Central memory CD8-positive, alpha-beta T cell (primary cell): ENCODE data around the gene FNIP2.

Source experiments
- ATAC-seq: fragments of 150-1000 bp; cut with Tn5 transposase; replicated peaks from 2 replicates; pipeline ENCODE4 v1.10.0; 2022; ENCODE audit warnings: mild to moderate bottlenecking, moderate FRiP score, moderate number of reproducible peaks; ENCODE audit not compliant: poor library complexity, severe bottlenecking; ENCODE audit errors: extremely low read depth
- DNase-seq, 2 donors: peaks; one replicate each; pipeline ENCODE4 v3.0.0; 2021; ENCODE audit warnings: low spot score in 2 of 2
- H3K27ac Mint-ChIP-seq: one replicate; pipeline ENCODE4 v1.8.0; 2022; ENCODE audit warnings: low read depth, mild to moderate bottlenecking, moderate library complexity, mixed read lengths
- H3K27me3 Mint-ChIP-seq: one replicate; pipeline ENCODE4 v1.8.0; 2022; ENCODE audit warnings: mixed read lengths
- H3K36me3 Mint-ChIP-seq: one replicate; pipeline ENCODE4 v1.8.0; 2022; ENCODE audit warnings: mild to moderate bottlenecking, moderate library complexity, mixed read lengths; ENCODE audit not compliant: insufficient read depth
- H3K4me1 Mint-ChIP-seq: one replicate; pipeline ENCODE4 v1.8.0; 2022; ENCODE audit warnings: mixed read lengths
- H3K4me3 Mint-ChIP-seq: one replicate; pipeline ENCODE4 v1.8.0; 2022; ENCODE audit warnings: mild to moderate bottlenecking, moderate library complexity, mixed read lengths
- H3K9me3 Mint-ChIP-seq: one replicate; pipeline ENCODE4 v1.8.0; 2022; ENCODE audit warnings: mixed read lengths

The FNIP2 gene

GRCh38 chr4:158813113-158813512 lies 44.3 kb downstream of the FNIP2 start:
- H3K36me3 Mint-ChIP-seq = peaks cover 4% of the 10 kb centered on the region
- no peaks in the 10 kb centered on the region for H3K9me3 Mint-ChIP-seq
- ATAC-seq (no peak), DNase-seq (no peak)
- no peaks in the 10 kb centered on the region for H3K27me3 Mint-ChIP-seq
- no peak overlapping the region for H3K4me3 Mint-ChIP-seq
- peaks cover 24% of the 10 kb centered on the region for H3K4me1 Mint-ChIP-seq
- no peak overlapping the region for H3K27ac Mint-ChIP-seq

- H3K27ac Mint-ChIP-seq = no peak overlapping the region
- no peak for DNase-seq
- H3K4me1 Mint-ChIP-seq = peaks cover 24% of the 10 kb centered on the region
Measured at GRCh38 chr4:158814207-158814606, 45.4 kb downstream of the FNIP2 start.

GRCh38 chr4:158814636-158815330 lies 46.0 kb downstream of the FNIP2 start:
- H3K27ac Mint-ChIP-seq = no peak overlapping the region
- no peak overlapping the region for H3K4me3 Mint-ChIP-seq
- H3K27me3 Mint-ChIP-seq = no peaks in the 10 kb centered on the region
- ATAC-seq (no peak), DNase-seq (no peak)
- H3K9me3 Mint-ChIP-seq = no peaks in the 10 kb centered on the region
- H3K36me3 Mint-ChIP-seq = peaks cover 4% of the 10 kb centered on the region
- H3K4me1 Mint-ChIP-seq = peaks cover 19% of the 10 kb centered on the region

More at GRCh38 chr4:158814207-158814606, 45.4 kb downstream of the FNIP2 start:
- ATAC-seq = no peak
- peaks cover 4% of the 10 kb centered on the region for H3K36me3 Mint-ChIP-seq
- H3K4me3 Mint-ChIP-seq = no peak overlapping the region
- no peaks in the 10 kb centered on the region for H3K27me3 Mint-ChIP-seq
- H3K9me3 Mint-ChIP-seq = no peaks in the 10 kb centered on the region

- Mint-ChIP-seq H3K9me3 (no peaks in the 10 kb centered on the region), H3K4me1 (peaks cover 7% of the 10 kb centered on the region), H3K27ac (no peak overlapping the region), H3K27me3 (no peaks in the 10 kb centered on the region), H3K4me3 (no peak overlapping the region), H3K36me3 (no peaks in the 10 kb centered on the region)
- DNase-seq (no peak), ATAC-seq (no peak)
Measured at GRCh38 chr4:158816955-158817354, 48.1 kb downstream of the FNIP2 start.

GRCh38 chr4:158817562-158818296 lies 48.9 kb downstream of the FNIP2 start:
- H3K4me1 Mint-ChIP-seq = peaks cover 6% of the 10 kb centered on the region
- ATAC-seq (no peak), DNase-seq (no peak)
- H3K9me3 Mint-ChIP-seq = no peaks in the 10 kb centered on the region
- no peaks in the 10 kb centered on the region for H3K36me3 Mint-ChIP-seq
- no peaks in the 10 kb centered on the region for H3K27me3 Mint-ChIP-seq
- no peak overlapping the region for H3K4me3 Mint-ChIP-seq
- no peak overlapping the region for H3K27ac Mint-ChIP-seq

GRCh38 chr4:158818560-158819140 lies 49.8 kb downstream of the FNIP2 start:
- H3K4me1 Mint-ChIP-seq = peaks cover 6% of the 10 kb centered on the region
- no peaks in the 10 kb centered on the region for H3K36me3 Mint-ChIP-seq
- H3K27me3 Mint-ChIP-seq = no peaks in the 10 kb centered on the region
- no peak overlapping the region for H3K4me3 Mint-ChIP-seq
- no peak overlapping the region for H3K27ac Mint-ChIP-seq
- DNase-seq (no peak), ATAC-seq (no peak)
- no peaks in the 10 kb centered on the region for H3K9me3 Mint-ChIP-seq

- no peak overlapping the region for H3K4me3 Mint-ChIP-seq
- no peaks in the 10 kb centered on the region for H3K9me3 Mint-ChIP-seq
- DNase-seq = no peak
- H3K36me3 Mint-ChIP-seq = peaks cover 2% of the 10 kb centered on the region
- no peaks in the 10 kb centered on the region for H3K27me3 Mint-ChIP-seq
- no peak overlapping the region for H3K27ac Mint-ChIP-seq
- peaks cover 12% of the 10 kb centered on the region for H3K4me1 Mint-ChIP-seq
- no peak for ATAC-seq
Measured at GRCh38 chr4:158819942-158820786, 51.3 kb downstream of the FNIP2 start.

GRCh38 chr4:158821228-158821971 lies 52.6 kb downstream of the FNIP2 start:
- Mint-ChIP-seq H3K27ac (no peak overlapping the region), H3K4me3 (no peak overlapping the region), H3K4me1 (peaks cover 19% of the 10 kb centered on the region), H3K36me3 (peaks cover 2% of the 10 kb centered on the region), H3K9me3 (no peaks in the 10 kb centered on the region), H3K27me3 (no peaks in the 10 kb centered on the region)
- DNase-seq (no peak), ATAC-seq (no peak)

GRCh38 chr4:158822348-158822747 lies 53.5 kb downstream of the FNIP2 start:
- ATAC-seq = no peak
- peaks cover 20% of the 10 kb centered on the region for H3K4me1 Mint-ChIP-seq

GRCh38 chr4:158823461-158823873 lies 54.6 kb downstream of the FNIP2 start:
- ATAC-seq = no peak
- Mint-ChIP-seq H3K36me3 (peaks cover 2% of the 10 kb centered on the region), H3K4me1 (peaks cover 20% of the 10 kb centered on the region), H3K9me3 (no peaks in the 10 kb centered on the region), H3K27ac (no peak overlapping the region), H3K4me3 (no peak overlapping the region), H3K27me3 (no peaks in the 10 kb centered on the region)
- no peak for DNase-seq

More at GRCh38 chr4:158822348-158822747, 53.5 kb downstream of the FNIP2 start:
- Mint-ChIP-seq H3K4me3 (no peak overlapping the region), H3K27me3 (no peaks in the 10 kb centered on the region), H3K9me3 (no peaks in the 10 kb centered on the region), H3K36me3 (peaks cover 2% of the 10 kb centered on the region), H3K27ac (no peak overlapping the region)
- no peak for DNase-seq

- Mint-ChIP-seq H3K36me3 (peaks cover 7% of the 10 kb centered on the region), H3K4me1 (peaks cover 20% of the 10 kb centered on the region), H3K9me3 (no peaks in the 10 kb centered on the region), H3K27ac (no peak overlapping the region), H3K4me3 (no peak overlapping the region), H3K27me3 (no peaks in the 10 kb centered on the region)
- no peak for DNase-seq
- ATAC-seq = no peak
Measured at GRCh38 chr4:158824425-158825274, 55.8 kb downstream of the FNIP2 start.
